ENCODE results near the gene HAPLN2.
"Not testable (repeated sequence)": the region's sequence is repeated elsewhere in the genome, so short reads cannot be mapped to it uniquely, and the experiment has no call there.

Gene HAPLN2

GRCh38 chr1:156602557-156602993 lies 16.6 kb upstream of the HAPLN2 start:
- H2AK5ac ChIP-seq (ENCODE audit: low read length, severe bottlenecking): no peak overlapping the region
- H3K4me2 ChIP-seq (ENCODE audit: low read length, poor library complexity, severe bottlenecking): no peak overlapping the region
- H4K91ac ChIP-seq (ENCODE audit: low read length): no peak overlapping the region
- peak overlapping the region; percentile 66 for H4K8ac ChIP-seq (ENCODE audit: low read length)
- H3K36me3 ChIP-seq (ENCODE audit: control insufficient read depth in 1 of 2, insufficient read depth in 2 of 2, low read depth in 1 of 2, low read length in 2 of 2): peaks cover 7 to 19% of the 10 kb centered on the region in 2 experiments
- H3K14ac ChIP-seq (ENCODE audit: low read length in 2 of 2): no peak overlapping the region
- H3K9ac ChIP-seq (ENCODE audit: low read length): no peak overlapping the region
- no peaks in the 10 kb centered on the region for H3K9me3 ChIP-seq (ENCODE audit: control insufficient read depth, low read length)
- no peaks in the 10 kb centered on the region for H3K27me3 ChIP-seq (ENCODE audit: control insufficient read depth in 1 of 2, insufficient read depth in 1 of 2, low read length in 2 of 2)
- H2AFZ ChIP-seq (ENCODE audit: low read depth, low read length): peak overlapping the region; percentile 84
- peaks cover 17% of the 10 kb centered on the region for H3K79me1 ChIP-seq (replicated peaks; ENCODE audit: low read length, poor library complexity, severe bottlenecking)
- H2BK120ac ChIP-seq (ENCODE audit: low read depth, low read length): no peak overlapping the region
- H2BK15ac ChIP-seq (ENCODE audit: low read depth, poor library complexity, severe bottlenecking): no peak overlapping the region
- no peak overlapping the region for H2BK12ac ChIP-seq (ENCODE audit: low read length in 2 of 2)
- H3K4me1 ChIP-seq (ENCODE audit: control insufficient read depth, insufficient read depth, low read depth, low read length): peaks cover 6% of the 10 kb centered on the region
- no peak overlapping the region for H2BK5ac ChIP-seq (ENCODE audit: low read depth, low read length, poor library complexity, severe bottlenecking)
- no peak overlapping the region for H3K27ac ChIP-seq (ENCODE audit: low read length, poor library complexity, severe bottlenecking)
- DNase-seq: no peak
- no peak overlapping the region for H3K4me3 ChIP-seq (ENCODE audit: insufficient read depth in 1 of 2, low read depth in 1 of 2, low read length in 2 of 2)
- H3K4ac ChIP-seq (ENCODE audit: low read depth in 1 of 2, low read length in 2 of 2): no peak overlapping the region
- no peak overlapping the region for H3K23ac ChIP-seq (ENCODE audit: low read length in 2 of 2)
- H3K18ac ChIP-seq (ENCODE audit: low read depth in 1 of 2, low read length in 2 of 2): no peak overlapping the region
- 48% methylated on average over 10 of the region's 10 CpGs for WGBS

GRCh38 chr1:156607344-156607743 lies 11.9 kb upstream of the HAPLN2 start:
- not testable (repeated sequence) for H2BK120ac ChIP-seq (ENCODE audit: low read depth, low read length); H3K23ac ChIP-seq (ENCODE audit: low read length in 2 of 2); H2AK5ac ChIP-seq (ENCODE audit: low read length, severe bottlenecking); H3K9ac ChIP-seq (ENCODE audit: low read length); H3K9me3 ChIP-seq (ENCODE audit: control insufficient read depth, low read length); H3K18ac ChIP-seq (ENCODE audit: low read depth in 1 of 2, low read length in 2 of 2); H4K8ac ChIP-seq (ENCODE audit: low read length); H2AFZ ChIP-seq (ENCODE audit: low read depth, low read length); H3K4ac ChIP-seq (ENCODE audit: low read depth in 1 of 2, low read length in 2 of 2); H3K27ac ChIP-seq (ENCODE audit: low read length, poor library complexity, severe bottlenecking); H2BK15ac ChIP-seq (ENCODE audit: low read depth, poor library complexity, severe bottlenecking); H2BK5ac ChIP-seq (ENCODE audit: low read depth, low read length, poor library complexity, severe bottlenecking); H3K36me3 ChIP-seq (ENCODE audit: control insufficient read depth in 1 of 2, insufficient read depth in 2 of 2, low read depth in 1 of 2, low read length in 2 of 2); DNase-seq; H3K4me1 ChIP-seq (ENCODE audit: control insufficient read depth, insufficient read depth, low read depth, low read length); H4K91ac ChIP-seq (ENCODE audit: low read length); H3K14ac ChIP-seq (ENCODE audit: low read length in 2 of 2); H2BK12ac ChIP-seq (ENCODE audit: low read length in 2 of 2); H3K4me2 ChIP-seq (ENCODE audit: low read length, poor library complexity, severe bottlenecking); H3K79me1 ChIP-seq (replicated peaks; ENCODE audit: low read length, poor library complexity, severe bottlenecking); H3K4me3 ChIP-seq (ENCODE audit: insufficient read depth in 1 of 2, low read depth in 1 of 2, low read length in 2 of 2)
- 81% methylated on average over 4 of the region's 4 CpGs for WGBS
- H3K27me3 ChIP-seq (ENCODE audit: control insufficient read depth in 1 of 2, insufficient read depth in 1 of 2, low read length in 2 of 2): peaks cover 9 to 13% of the 10 kb centered on the region in 2 experiments

- WGBS: 32% methylated on average over 7 of the region's 7 CpGs
- H3K23ac ChIP-seq (ENCODE audit: low read length in 2 of 2): no peak overlapping the region
- H3K4ac ChIP-seq (ENCODE audit: low read depth in 1 of 2, low read length in 2 of 2): no peak overlapping the region
- no peak overlapping the region for H3K14ac ChIP-seq (ENCODE audit: low read length in 2 of 2)
- no peak overlapping the region for H2BK15ac ChIP-seq (ENCODE audit: low read depth, poor library complexity, severe bottlenecking)
- no peak overlapping the region for H2AFZ ChIP-seq (ENCODE audit: low read depth, low read length)
- no peak overlapping the region for H2AK5ac ChIP-seq (ENCODE audit: low read length, severe bottlenecking)
- no peak overlapping the region for H2BK5ac ChIP-seq (ENCODE audit: low read depth, low read length, poor library complexity, severe bottlenecking)
- H3K4me2 ChIP-seq (ENCODE audit: low read length, poor library complexity, severe bottlenecking): no peak overlapping the region
- no peak overlapping the region for H3K27ac ChIP-seq (ENCODE audit: low read length, poor library complexity, severe bottlenecking)
- no peaks in the 10 kb centered on the region for H3K9me3 ChIP-seq (ENCODE audit: control insufficient read depth, low read length)
- no peak overlapping the region for H4K91ac ChIP-seq (ENCODE audit: low read length)
- no peak overlapping the region for H2BK120ac ChIP-seq (ENCODE audit: low read depth, low read length)
- H3K4me1 ChIP-seq (ENCODE audit: control insufficient read depth, insufficient read depth, low read depth, low read length): no peaks in the 10 kb centered on the region
- no peak overlapping the region for H2BK12ac ChIP-seq (ENCODE audit: low read length in 2 of 2)
- H3K27me3 ChIP-seq (ENCODE audit: control insufficient read depth in 1 of 2, insufficient read depth in 1 of 2, low read length in 2 of 2): peaks cover 12 to 20% of the 10 kb centered on the region in 2 experiments
- DNase-seq: peak; percentile 79
- no peaks in the 10 kb centered on the region for H3K79me1 ChIP-seq (replicated peaks; ENCODE audit: low read length, poor library complexity, severe bottlenecking)
- no peak overlapping the region for H3K4me3 ChIP-seq (ENCODE audit: insufficient read depth in 1 of 2, low read depth in 1 of 2, low read length in 2 of 2)
- H3K18ac ChIP-seq (ENCODE audit: low read depth in 1 of 2, low read length in 2 of 2): no peak overlapping the region
- H4K8ac ChIP-seq (ENCODE audit: low read length): no peak overlapping the region
- no peaks in the 10 kb centered on the region for H3K36me3 ChIP-seq (ENCODE audit: control insufficient read depth in 1 of 2, insufficient read depth in 2 of 2, low read depth in 1 of 2, low read length in 2 of 2)
- peak overlapping the region; percentile 13 for H3K9ac ChIP-seq (ENCODE audit: low read length)
Measured at GRCh38 chr1:156608036-156608674, 11.1 kb upstream of the HAPLN2 start.

- Histone ChIP-seq H3K27ac (ENCODE audit: low read length, poor library complexity, severe bottlenecking) (no peak overlapping the region), H3K9ac (ENCODE audit: low read length) (no peak overlapping the region), H3K4me1 (ENCODE audit: control insufficient read depth, insufficient read depth, low read depth, low read length) (no peaks in the 10 kb centered on the region), H3K4me2 (ENCODE audit: low read length, poor library complexity, severe bottlenecking) (no peak overlapping the region), H2BK15ac (ENCODE audit: low read depth, poor library complexity, severe bottlenecking) (no peak overlapping the region), H3K14ac (ENCODE audit: low read length in 2 of 2) (no peak overlapping the region), H2BK12ac (ENCODE audit: low read length in 2 of 2) (no peak overlapping the region), H3K18ac (ENCODE audit: low read depth in 1 of 2, low read length in 2 of 2) (no peak overlapping the region), H3K79me1 (replicated peaks; ENCODE audit: low read length, poor library complexity, severe bottlenecking) (no peaks in the 10 kb centered on the region), H3K27me3 (ENCODE audit: control insufficient read depth in 1 of 2, insufficient read depth in 1 of 2, low read length in 2 of 2) (peaks cover 12 to 23% of the 10 kb centered on the region in 2 experiments), H4K8ac (ENCODE audit: low read length) (peak overlapping the region; percentile 64), H2AFZ (ENCODE audit: low read depth, low read length) (no peak overlapping the region), H3K4ac (ENCODE audit: low read depth in 1 of 2, low read length in 2 of 2) (no peak overlapping the region), H2BK120ac (ENCODE audit: low read depth, low read length) (no peak overlapping the region), H3K9me3 (ENCODE audit: control insufficient read depth, low read length) (no peaks in the 10 kb centered on the region), H4K91ac (ENCODE audit: low read length) (peak overlapping the region; percentile 39), H3K36me3 (ENCODE audit: control insufficient read depth in 1 of 2, insufficient read depth in 2 of 2, low read depth in 1 of 2, low read length in 2 of 2) (no peaks in the 10 kb centered on the region), H3K23ac (ENCODE audit: low read length in 2 of 2) (no peak overlapping the region), H3K4me3 (ENCODE audit: insufficient read depth in 1 of 2, low read depth in 1 of 2, low read length in 2 of 2) (no peak overlapping the region), H2BK5ac (ENCODE audit: low read depth, low read length, poor library complexity, severe bottlenecking) (no peak overlapping the region), H2AK5ac (ENCODE audit: low read length, severe bottlenecking) (no peak overlapping the region)
- 47% methylated on average over 6 of the region's 6 CpGs for WGBS
- DNase-seq: peak; percentile 40
Measured at GRCh38 chr1:156608981-156609380, 10.2 kb upstream of the HAPLN2 start.
